ENCODE measurements around the gene WWP2. TPM values are rescaled to one million over a fixed set of nuclear protein-coding genes. Genes with fewer than 3 reads are reported as not detected.

Gene WWP2
- total RNA-seq, 1 experiment from 2014 or later = 40.2 TPM

DNA sequence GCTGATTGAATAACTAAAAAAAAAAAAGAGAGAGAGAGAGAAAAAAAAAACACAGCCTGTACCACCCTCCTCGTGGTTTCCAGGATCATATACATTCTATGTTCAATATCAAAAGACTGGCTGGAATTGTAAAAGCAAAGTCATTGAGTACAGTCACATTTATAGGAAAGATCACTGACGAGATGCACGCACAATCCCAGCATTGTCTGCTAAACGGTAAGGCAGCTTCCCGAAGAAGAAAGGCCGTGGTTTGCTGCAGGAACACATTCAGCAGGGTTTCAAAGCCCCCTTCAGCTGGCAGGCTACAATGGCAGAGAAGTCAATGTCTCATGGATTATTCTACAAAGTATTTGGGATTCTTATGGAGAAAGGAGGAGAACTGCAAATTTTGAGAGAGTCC lies 45.1 kb upstream of the WWP2 start:
- no peaks in the 10 kb centered on the region for H4K20me1 ChIP-seq (ENCODE audit: control insufficient read depth, insufficient read depth, insufficient read length)
- no peak overlapping the region for H2AFZ ChIP-seq (ENCODE audit: low read length)
- no peaks in the 10 kb centered on the region for H3K79me1 ChIP-seq (ENCODE audit: insufficient read depth, low read depth, low read length, poor library complexity, severe bottlenecking)
- H3K79me2 ChIP-seq (ENCODE audit: insufficient read depth, low read length) = no peaks in the 10 kb centered on the region
- H4K5ac ChIP-seq (ENCODE audit: insufficient read length, low read depth, low read length) = no peak overlapping the region
- no peaks in the 10 kb centered on the region for H3K9me3 ChIP-seq (ENCODE audit: control insufficient read depth, low read depth, low read length)
- no peaks in the 10 kb centered on the region for H3K9me3 Mint-ChIP-seq
- DNase-seq = no peak
- no peak overlapping the region for H2AK5ac ChIP-seq (ENCODE audit: insufficient read length, low read length)
- peaks cover 4 to 50% (median 22%) of the 10 kb centered on the region in 3 experiments; a peak in 6 of 7 replicates for H3K36me3 Mint-ChIP-seq (ENCODE audit: insufficient read depth in 1 of 3, low read depth in 3 of 3)
- H3K23me2 ChIP-seq (ENCODE audit: insufficient read length, low read depth, low read length, poor library complexity, severe bottlenecking) = no peaks in the 10 kb centered on the region
- H4K8ac ChIP-seq (replicated peaks; ENCODE audit: insufficient read length, low read depth, low read length) = no peak overlapping the region
- H2BK15ac ChIP-seq (ENCODE audit: low read depth, low read length) = no peak overlapping the region
- no peak overlapping the region for H2BK12ac ChIP-seq (ENCODE audit: insufficient read length, low read depth, low read length)
- no peaks in the 10 kb centered on the region for H3K27me3 Mint-ChIP-seq (ENCODE audit: low read depth)
- no peak for TF ChIP-seq CTCF (conservative IDR thresholded peaks at IDR 0.05)
- H3T11ph ChIP-seq (ENCODE audit: low read length) = no peak overlapping the region
- H3K9ac ChIP-seq (ENCODE audit: extremely low read depth, insufficient read length, low read length) = no peak overlapping the region
- H3K27me3 ChIP-seq (ENCODE audit: insufficient read depth, low read length) = no peaks in the 10 kb centered on the region
- no peak overlapping the region for H3K23ac ChIP-seq (ENCODE audit: insufficient read length, low read depth, low read length)
- H3K4ac ChIP-seq (ENCODE audit: low read depth, low read length) = no peak overlapping the region
- H3K27ac Mint-ChIP-seq = no peak overlapping the region
- H2BK120ac ChIP-seq (ENCODE audit: low read depth, low read length, poor library complexity, severe bottlenecking) = no peak overlapping the region
- H3K4me1 ChIP-seq (ENCODE audit: insufficient read depth, low read length) = no peaks in the 10 kb centered on the region
- peaks cover 2 to 3% of the 10 kb centered on the region in 2 experiments; a peak in 3 of 4 replicates for H3K4me1 Mint-ChIP-seq
- no peak overlapping the region for H3K18ac ChIP-seq (ENCODE audit: insufficient read length, low read depth, low read length)
- no peak overlapping the region for H3K4me2 ChIP-seq (ENCODE audit: insufficient read depth, insufficient read length, low read length)
- no peak overlapping the region for H3K14ac ChIP-seq (ENCODE audit: insufficient read depth, low read length)
- H2BK20ac ChIP-seq (ENCODE audit: low read depth, low read length, poor library complexity, severe bottlenecking) = no peak overlapping the region
- no peak overlapping the region for H3K56ac ChIP-seq (ENCODE audit: insufficient read length, low read depth, low read length)
- H3K27ac ChIP-seq (ENCODE audit: insufficient read length, low read depth, low read length) = no peak overlapping the region
- H2BK5ac ChIP-seq (ENCODE audit: insufficient read length, low read length) = no peak overlapping the region
- no CpG with 5 or more reads among the region's 6 CpGs for WGBS (ENCODE audit: extremely low coverage, insufficient read length, low lambda C conversion rate)
- no peak overlapping the region for H4K91ac ChIP-seq (ENCODE audit: insufficient read length, low read depth, low read length)
- H3K4me3 Mint-ChIP-seq = no peak overlapping the region

Measured in H9 (cell line).